Endometrial microvascular endothelial cells (primary cell): ENCODE measurements around the gene GRIN2C. TPM values are rescaled to one million over a fixed set of nuclear protein-coding genes. Genes with fewer than 3 reads are reported as not detected.

Experiments
- in situ Hi-C: cut with HindIII; loops from 2 replicates; pipeline ENCODE4 v1.10.0; 2017; ENCODE audit warnings: low sequenced_read_pairs, low pct_unique_long_range_greater_than_20kb; ENCODE audit errors: inconsistent ontology term
- total RNA-seq: library from RNA; depleted of rRNA; stranded (reverse); fragments of >200 nt; gene quantifications from one replicate; pipeline ENCODE4 v1.2.3, GENCODE V29; 2015; ENCODE audit errors: inconsistent ontology term

GRIN2C gene
- total RNA-seq, 1 donor from 2014 or later, result not detected

GRCh38 chr17:74833501-74834377, 25.9 kb downstream of the GRIN2C start:
- in situ Hi-C loops, result no loop called here

GRCh38 chr17:74832421-74832820, 27.3 kb downstream of the GRIN2C start:
- in situ Hi-C loops, result no loop called here

GRCh38 chr17:74831444-74832146, 28.1 kb downstream of the GRIN2C start:
- in situ Hi-C loops, result no loop called here

GRCh38 chr17:74830861-74831260, 28.8 kb downstream of the GRIN2C start:
- in situ Hi-C loops, result no loop called here

- in situ Hi-C loops, result no loop called here
Observed at GRCh38 chr17:74827800-74828199, 31.9 kb downstream of the GRIN2C start.

GRCh38 chr17:74825952-74826719, 33.5 kb downstream of the GRIN2C start:
- in situ Hi-C loops, result no loop called here

DNA sequence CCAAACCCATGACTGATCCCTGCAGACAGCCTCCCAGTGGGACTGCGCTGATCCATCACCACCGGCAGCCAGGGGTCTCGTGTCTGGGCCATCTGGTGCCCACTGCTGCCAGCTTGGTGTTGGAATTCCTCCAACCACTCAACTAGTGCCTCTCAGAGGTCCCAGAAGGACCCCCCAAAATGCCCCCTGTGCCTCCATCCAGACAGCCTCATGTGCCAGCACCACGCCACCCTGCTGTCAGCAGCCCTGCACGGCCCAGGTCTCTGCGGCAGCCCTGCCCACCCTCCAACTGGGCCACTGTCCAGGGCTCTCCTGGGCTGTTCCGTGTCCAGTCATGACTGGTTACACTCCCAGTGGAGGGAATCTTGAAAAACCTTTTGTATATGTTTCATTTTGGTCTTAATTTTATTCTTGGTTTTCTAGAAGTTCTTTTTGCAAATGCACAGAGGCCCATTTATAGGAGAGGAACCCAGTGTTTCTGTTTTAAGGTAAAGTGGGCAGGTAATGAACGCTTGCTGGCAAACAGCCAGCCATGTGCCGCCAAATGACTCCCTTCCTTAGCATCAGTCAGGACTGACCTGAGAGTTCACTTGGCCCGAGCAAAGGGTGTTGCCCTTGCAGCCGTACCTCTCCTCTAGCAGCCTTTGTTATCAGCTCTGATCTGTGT, 34.6 kb downstream of the GRIN2C start:
- in situ Hi-C loops, result no loop called here

GRCh38 chr17:74822939-74823367, 36.7 kb downstream of the GRIN2C start:
- in situ Hi-C loops, result no loop called here

DNA sequence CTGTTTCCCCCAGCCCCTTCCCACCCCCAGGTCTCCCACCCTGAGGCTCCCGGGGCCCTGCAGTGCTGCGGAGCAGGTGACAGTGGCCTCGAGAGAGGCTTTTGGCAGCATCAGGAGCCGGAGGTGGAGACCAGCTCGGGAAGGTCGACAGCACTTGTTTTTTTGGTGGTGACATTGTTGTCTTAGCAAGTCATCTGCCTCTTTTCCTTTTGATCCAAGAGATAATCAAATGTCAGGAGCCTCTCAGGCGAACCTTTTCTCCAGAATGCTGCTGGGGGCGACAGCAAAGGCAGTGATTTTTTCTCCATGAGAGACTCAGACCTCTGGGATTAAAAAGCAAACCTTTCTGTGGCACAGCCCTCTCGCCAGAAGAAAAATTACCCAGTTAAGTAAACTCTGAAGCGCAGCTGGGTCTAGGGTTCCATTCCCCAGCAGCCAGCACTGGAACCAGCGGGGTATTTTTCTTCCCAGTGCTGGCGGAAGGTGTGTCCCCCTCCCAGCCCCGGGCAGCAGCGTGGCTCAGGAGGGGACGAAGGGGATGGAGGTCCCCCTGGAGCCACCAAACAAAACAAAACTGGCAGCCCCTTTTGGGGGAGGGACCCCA, 37.2 kb downstream of the GRIN2C start:
- in situ Hi-C loops, result no loop called here

DNA sequence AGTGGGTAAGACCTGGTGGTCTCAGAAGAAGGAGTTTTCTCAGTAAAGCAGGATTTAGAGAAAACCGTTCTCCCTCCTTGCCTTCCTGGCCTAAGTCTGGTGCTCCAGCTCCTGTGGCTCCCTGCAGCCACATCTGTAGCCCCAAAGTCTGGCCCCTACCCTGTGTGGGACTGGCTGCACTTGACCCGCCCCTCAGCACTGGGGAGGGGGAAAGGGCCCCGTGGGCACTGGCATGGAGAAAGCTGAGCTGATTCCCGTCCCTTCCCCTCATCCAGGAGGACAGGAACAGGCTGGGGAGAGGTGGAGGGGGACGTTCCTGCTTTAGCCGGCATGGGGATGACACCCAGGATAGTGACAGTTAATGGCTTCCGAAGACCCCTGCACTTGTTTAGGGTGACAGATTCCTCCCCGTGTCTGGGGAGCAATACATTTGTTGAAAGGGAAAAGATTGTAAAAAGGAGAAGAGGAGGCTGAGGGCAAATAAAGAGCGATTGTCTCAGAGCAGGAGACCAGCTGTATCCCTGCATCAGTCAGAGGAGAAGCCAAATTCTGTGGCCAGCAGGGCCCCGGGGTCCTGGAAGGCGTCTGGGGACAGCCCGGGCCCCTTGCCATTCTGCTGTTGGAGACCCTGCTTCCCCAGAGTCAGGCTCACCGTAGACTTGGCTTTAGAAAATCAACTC, 37.9 kb downstream of the GRIN2C start:
- in situ Hi-C loops, result no loop called here

DNA sequence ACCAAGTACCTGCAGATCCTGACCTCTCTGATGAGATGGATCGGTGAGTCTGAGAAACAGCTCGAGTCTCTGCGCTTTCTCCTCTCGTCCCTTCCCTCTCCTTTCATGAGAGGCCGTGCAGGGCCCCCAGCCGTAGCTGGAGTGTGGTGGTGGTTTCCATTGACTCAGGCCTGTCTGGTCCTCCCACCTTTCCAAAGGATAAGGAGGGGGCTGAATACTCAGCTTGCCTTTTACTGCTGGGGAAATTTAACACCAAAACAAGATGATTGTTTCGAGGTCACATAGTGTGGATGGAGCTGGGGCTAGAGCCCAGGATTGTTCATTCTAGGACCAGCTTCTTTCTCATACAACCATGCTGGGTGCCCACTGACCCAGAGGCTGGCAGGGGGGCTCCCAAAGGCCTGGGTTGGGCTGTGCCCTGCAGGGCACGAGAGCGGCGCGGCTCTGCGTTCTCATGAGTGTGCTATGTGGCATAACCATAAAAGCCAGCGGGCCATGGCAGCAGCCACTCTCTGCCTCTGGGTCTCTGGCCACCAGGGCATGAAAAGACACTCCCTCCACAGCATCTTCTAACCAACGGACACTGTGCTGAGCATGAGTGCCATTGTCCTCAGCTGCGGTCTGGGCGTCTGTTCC, 39.8 kb downstream of the GRIN2C start:
- in situ Hi-C loops, result no loop called here

DNA sequence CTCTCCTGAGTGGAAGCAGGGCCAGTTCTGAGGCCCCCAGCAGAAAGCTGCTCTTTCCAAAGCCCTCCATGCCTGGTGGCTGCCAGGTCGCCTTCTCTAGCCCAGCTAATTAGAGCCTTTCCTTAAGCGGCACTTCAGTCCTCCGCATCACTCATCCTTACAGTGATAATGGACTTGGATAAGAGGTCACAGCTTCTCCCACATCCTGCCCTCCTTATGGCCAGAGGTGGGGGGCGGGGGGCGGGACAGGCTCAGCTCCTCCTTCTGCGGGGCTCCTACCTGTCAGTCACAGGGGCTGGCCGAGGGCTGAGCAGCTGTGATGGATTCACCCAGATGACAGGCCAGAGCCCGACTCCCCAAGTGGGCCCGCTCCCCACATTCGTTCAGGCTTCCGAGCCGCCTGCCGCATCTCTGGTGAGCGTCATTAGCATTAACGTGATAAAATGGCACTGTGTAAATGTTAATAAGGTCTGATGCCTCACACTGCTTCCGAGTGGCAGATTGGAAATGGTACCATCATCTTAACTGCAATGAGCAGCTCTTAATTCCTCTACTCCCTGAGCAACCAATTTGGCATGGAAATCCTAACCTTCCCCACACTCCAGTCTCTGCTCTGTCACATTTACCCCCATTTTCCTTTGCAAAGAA, 41.3 kb downstream of the GRIN2C start:
- in situ Hi-C loops, result no loop called here

DNA sequence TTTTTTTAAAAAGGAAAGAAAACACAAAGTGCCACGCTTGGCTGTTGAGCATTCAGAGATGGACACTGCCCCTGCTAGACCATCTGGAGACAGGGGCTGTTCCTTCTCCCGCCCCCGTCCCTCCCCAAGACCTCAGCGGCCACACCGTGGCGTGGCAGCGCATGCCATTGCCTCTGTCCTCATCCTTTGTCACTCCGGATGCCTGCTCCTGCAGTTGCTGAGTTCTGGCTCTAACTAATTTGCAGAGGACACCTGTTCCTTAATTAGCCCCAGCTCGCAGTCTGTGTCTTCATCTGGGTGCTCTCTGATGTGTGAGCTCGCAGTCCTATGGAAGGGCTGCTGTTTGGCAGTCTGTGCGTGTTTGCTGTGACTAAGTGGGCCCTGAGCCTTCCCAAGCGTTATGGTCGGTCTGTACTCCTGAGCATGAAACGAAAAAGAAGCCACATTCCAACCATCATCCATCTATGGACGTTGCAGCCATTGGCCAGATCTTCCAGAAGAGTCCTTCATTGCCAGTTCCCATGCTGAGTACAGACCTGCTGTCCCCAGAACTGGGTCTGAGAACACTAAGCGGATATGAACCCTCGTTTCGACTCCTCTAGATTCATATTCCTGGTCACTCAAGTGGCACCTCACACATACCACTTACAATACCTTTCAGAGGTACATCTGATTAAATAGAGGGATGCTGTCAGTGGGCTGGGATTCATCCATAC, 42.6 kb downstream of the GRIN2C start:
- in situ Hi-C loops, result no loop called here

DNA sequence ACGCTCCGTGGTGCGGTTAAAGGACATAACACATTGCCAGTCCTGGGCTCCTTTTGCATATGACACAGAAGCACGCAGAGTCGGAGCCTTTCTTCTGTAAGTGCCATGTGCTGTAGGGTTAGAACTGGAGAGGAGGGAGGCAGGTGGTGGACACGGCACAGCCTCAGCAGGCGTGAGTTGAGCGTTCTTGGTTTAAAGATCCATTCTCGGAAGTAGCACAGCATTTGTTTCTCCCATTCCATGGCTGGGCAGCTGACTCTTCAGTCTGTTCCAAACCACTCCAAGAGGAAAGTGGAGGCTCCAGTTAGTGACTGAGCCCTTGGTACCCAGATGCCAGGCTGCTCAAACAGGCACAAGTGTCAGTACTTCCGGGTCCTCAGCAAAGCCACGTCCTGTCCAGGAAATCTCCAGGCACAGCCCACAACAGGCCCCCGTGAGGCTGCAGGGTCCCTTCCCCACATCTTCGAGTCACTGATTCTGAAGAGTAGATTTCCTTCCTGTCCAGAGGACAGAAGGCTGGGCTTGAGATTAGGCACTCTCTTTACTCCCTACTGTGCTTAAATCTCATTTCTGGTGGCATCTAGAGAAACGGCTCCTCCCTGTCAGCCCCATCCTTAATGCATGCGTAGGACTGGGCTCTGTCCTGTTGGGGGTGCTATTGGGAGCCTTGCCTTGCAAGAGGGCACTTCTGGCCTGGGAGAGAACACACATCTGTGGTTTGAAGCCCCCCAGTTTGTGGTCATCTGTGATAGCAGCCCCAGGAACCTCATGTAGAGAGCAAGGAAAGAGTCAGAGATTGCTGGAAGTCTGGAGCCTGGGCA, 43.9 kb downstream of the GRIN2C start:
- in situ Hi-C loops, result no loop called here

- in situ Hi-C loops, result no loop called here
Observed at GRCh38 chr17:74815067-74815466, 44.6 kb downstream of the GRIN2C start.

DNA sequence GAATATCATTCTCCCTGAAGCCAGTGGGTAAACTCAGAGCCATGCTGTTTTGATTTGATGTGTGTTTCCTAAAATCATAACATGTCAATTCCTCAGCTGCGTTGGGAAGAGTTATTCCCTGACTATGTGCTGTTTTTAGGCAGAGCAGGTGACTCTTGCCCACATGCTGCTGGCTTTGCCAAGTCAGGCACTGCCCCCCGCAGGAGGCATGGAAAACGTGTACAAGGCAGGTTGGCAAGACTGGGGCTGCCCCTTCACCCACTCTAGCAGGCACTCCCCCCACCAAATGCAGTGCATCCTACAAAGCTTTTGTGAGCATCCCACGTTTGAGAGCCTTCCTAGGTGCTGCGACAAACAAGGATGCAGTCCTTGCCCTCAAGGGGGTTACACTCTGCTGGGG, 45.2 kb downstream of the GRIN2C start:
- in situ Hi-C loops, result no loop called here
